GM19043 (cell line): ENCODE data around the gene LRRC41.

Source experiments
- ATAC-seq: cut with Tn5 transposase; IDR thresholded peaks from one replicate; pipeline ENCODE4 v1.9.1; 2021; ENCODE audit warnings: low read depth; ENCODE audit not compliant: unreplicated experiment

LRRC41 gene

GRCh38 chr1:46288485-46289133 lies 14.8 kb downstream of the LRRC41 start:
- ATAC-seq: no peak

- ATAC-seq: no peak
Measured at GRCh38 chr1:46285730-46286477, 17.5 kb downstream of the LRRC41 start.

- no peak for ATAC-seq
Measured at GRCh38 chr1:46284597-46285564, 18.5 kb downstream of the LRRC41 start.

- ATAC-seq: no peak
Measured at GRCh38 chr1:46284058-46284457, 19.4 kb downstream of the LRRC41 start.

GRCh38 chr1:46281021-46281420 lies 22.4 kb downstream of the LRRC41 start:
- ATAC-seq: no peak

GRCh38 chr1:46280092-46280491 lies 23.3 kb downstream of the LRRC41 start:
- ATAC-seq: no peak

- ATAC-seq: no peak
Measured at GRCh38 chr1:46278807-46279206, 24.6 kb downstream of the LRRC41 start.

GRCh38 chr1:46277658-46278373 lies 25.6 kb downstream of the LRRC41 start:
- ATAC-seq: no peak

GRCh38 chr1:46275030-46275337 lies 28.4 kb downstream of the LRRC41 start:
- no peak for ATAC-seq

- no peak for ATAC-seq
Measured at GRCh38 chr1:46274225-46275029, 29.0 kb downstream of the LRRC41 start.

GRCh38 chr1:46268578-46268977 lies 34.8 kb downstream of the LRRC41 start:
- no peak for ATAC-seq

- ATAC-seq: no peak
Measured at GRCh38 chr1:46263146-46263545, 40.3 kb downstream of the LRRC41 start.

- ATAC-seq: no peak
Measured at GRCh38 chr1:46262508-46262907, 40.9 kb downstream of the LRRC41 start.

- ATAC-seq: no peak
Measured at GRCh38 chr1:46256523-46256922, 46.9 kb downstream of the LRRC41 start.

- no peak for ATAC-seq
Measured at GRCh38 chr1:46254668-46255067, 48.7 kb downstream of the LRRC41 start.

GRCh38 chr1:46248122-46248920 lies 55.1 kb downstream of the LRRC41 start:
- ATAC-seq: no peak

- ATAC-seq: peak; percentile 94
Measured at GRCh38 chr1:46247436-46248121, 55.8 kb downstream of the LRRC41 start, which contains the start of gene RAD54L. Gene RAD54L (plus strand): TSS chr1:46247763. CDS start chr1:46248406, 643 bp downstream.
